Measurements from ENCODE around the gene PKNOX2.

The PKNOX2 gene

DNA sequence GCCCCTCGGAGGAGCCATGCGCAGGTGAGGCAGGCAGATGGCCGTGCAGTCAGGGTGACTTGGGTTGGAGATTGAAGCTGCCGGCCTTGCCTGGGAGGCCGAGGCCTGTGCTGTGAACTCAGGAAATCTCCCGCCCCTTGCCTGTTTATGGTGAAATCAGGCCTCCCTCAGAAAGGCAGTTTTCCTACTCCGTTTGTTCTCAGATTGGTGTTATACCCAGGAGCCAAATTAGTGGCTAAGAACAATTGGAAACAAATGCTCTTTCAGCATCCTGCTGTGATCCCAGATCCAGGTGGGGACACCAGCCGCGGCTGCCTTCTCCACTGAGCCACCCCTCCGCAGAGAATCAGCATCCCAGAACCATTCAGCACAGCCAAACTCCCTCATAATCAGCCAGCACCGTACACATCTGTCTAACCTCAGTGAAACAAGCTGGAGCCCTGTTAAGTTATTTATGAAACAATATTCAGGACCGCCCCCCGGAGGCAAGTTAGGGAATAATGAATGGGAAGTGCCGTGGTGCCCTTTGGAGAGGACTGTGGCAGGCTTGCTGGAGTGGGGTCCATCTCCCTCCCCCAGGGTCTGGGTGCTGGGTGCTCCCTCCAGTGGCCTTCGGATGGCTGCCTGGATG is 60.0 kb downstream of the PKNOX2 start:
- TF ChIP-seq, protein P1, sequence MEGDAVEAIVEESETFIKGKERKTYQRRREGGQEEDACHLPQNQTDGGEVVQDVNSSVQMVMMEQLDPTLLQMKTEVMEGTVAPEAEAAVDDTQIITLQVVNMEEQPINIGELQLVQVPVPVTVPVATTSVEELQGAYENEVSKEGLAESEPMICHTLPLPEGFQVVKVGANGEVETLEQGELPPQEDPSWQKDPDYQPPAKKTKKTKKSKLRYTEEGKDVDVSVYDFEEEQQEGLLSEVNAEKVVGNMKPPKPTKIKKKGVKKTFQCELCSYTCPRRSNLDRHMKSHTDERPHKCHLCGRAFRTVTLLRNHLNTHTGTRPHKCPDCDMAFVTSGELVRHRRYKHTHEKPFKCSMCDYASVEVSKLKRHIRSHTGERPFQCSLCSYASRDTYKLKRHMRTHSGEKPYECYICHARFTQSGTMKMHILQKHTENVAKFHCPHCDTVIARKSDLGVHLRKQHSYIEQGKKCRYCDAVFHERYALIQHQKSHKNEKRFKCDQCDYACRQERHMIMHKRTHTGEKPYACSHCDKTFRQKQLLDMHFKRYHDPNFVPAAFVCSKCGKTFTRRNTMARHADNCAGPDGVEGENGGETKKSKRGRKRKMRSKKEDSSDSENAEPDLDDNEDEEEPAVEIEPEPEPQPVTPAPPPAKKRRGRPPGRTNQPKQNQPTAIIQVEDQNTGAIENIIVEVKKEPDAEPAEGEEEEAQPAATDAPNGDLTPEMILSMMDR (IDR thresholded peaks at IDR 0.05; ENCODE audit: extremely low read depth, missing control alignments) = no peak
- no peak for DNase-seq (ENCODE audit: low spot score)

DNA sequence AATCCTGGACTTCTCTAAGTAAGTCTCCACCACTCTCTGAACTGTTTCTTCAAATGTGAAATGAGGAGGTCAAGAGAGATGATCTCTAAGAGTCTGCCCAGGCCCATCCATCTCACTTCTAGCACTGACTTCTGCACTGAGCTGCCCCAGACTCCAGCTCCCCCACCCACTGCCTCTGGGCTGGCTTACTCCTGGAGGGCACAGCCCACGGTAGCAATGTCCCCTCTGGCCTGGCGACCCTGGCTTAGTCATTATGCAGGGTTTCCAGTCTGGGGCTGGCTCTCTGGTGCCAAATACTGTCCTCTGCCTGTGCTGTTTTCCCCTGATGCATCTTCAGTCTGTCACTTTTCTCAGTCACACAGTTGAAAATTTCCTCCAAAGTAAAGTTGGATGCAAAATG is 60.9 kb downstream of the PKNOX2 start:
- TF ChIP-seq, protein P1 (IDR thresholded peaks at IDR 0.05; ENCODE audit: extremely low read depth, missing control alignments) = no peak

DNA sequence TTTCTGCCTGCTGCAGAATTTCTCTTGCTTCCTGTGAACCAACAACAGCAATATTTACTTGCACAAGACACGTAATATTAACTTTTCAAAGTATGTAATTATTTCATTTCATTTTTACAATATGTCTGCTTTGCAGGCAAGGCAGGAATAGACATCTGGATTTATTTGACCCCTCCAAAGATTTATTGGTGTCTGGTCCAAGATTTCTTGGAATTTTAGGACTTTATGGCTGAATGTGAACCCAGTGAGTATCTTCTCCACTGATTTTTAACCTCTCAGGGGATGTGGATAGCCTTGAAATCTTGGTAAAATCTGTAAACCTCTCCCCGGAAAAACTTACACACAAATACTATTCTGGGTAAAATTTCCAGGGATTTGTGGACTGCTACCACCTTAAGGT is 61.5 kb downstream of the PKNOX2 start:
- TF ChIP-seq, protein P1 (IDR thresholded peaks at IDR 0.05; ENCODE audit: extremely low read depth, missing control alignments) = no peak

More for the DNA sequence above, 60.9 kb downstream of the PKNOX2 start:
- no peak for DNase-seq (ENCODE audit: low spot score)

DNA sequence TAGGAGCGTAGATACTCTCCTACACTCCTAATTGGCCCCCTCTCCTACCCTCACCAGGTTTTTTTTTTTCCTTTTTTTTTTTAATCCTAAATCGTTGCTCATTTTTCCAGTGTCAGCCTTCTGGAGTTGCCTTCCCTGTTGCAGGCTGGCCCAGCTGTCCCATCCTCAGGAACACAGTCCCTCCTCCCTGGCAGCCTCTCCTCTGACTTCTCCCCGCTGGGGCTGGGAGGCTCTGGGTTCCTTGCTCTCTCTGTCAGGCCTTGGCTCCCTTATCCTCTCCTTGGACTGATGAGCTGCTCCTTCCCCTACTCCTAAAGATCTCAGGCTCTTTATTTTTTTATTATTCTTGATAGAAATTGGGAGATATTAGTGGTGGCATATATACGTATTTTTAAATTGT is 62.2 kb downstream of the PKNOX2 start:
- no peak for DNase-seq (ENCODE audit: low spot score)
- TF ChIP-seq, protein P1 (IDR thresholded peaks at IDR 0.05; ENCODE audit: extremely low read depth, missing control alignments) = no peak

More for the DNA sequence above, 61.5 kb downstream of the PKNOX2 start:
- DNase-seq (ENCODE audit: low spot score) = no peak

DNA sequence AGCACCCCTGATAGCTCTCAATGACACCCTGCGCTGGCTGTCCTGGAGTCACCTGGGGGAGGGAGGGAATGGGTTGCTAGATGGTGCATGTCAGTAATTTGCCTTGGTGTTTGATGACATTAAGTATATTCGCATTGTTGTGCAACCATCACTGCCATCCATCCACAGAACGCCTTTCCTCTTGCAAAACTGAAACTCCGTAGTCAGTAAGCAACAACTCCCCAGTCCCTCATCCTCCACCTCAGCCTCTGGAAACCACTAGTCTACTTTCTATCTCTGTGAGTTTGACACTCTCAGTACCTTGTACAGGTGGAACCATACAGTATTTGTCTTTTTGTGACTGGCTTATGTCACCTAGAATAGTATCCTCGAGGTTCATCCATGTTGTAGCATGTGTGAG is 62.6 kb downstream of the PKNOX2 start:
- TF ChIP-seq, protein P1 (IDR thresholded peaks at IDR 0.05; ENCODE audit: extremely low read depth, missing control alignments) = no peak
- DNase-seq (ENCODE audit: low spot score) = no peak

DNA sequence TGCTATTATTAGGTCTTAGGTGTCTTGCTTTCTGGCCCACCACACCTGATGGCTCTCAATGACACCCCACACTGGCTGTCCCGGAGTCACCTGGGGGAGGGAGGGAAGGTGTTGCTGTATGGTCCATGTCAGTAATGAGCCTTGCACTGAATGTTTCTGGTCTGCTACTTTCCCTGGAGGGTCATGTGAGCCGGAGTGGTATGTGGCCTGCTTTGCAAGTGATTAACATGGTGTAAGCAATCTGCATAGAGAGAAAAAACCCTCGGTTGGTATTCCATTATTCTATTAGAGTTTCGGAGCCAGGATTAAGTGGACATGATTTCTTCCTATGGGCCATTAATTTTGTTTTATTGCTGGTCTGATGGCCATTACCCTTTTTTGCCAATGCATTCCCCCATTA is 63.9 kb downstream of the PKNOX2 start:
- DNase-seq (ENCODE audit: low spot score) = no peak
- TF ChIP-seq, protein P1 (IDR thresholded peaks at IDR 0.05; ENCODE audit: extremely low read depth, missing control alignments) = no peak

DNA sequence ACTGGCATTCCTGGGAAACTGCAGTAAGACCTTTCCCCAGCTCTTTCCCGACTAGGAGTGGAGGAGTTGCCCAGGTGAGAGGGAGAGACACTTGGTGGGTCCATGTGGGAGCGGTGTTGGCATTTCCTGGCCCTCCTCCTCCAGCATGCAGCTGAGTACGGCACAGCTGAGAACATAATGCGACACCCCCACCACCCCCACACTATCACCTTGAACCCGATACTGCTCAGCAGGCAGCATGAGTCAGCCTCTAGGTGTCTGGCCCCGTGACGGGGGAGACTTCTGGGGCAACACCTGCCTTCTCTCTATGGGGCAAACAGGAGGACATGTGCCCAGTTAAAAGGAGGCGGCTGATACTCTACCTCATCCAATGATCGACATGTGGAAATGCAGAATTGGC is 64.4 kb downstream of the PKNOX2 start:
- TF ChIP-seq, protein P1 (IDR thresholded peaks at IDR 0.05; ENCODE audit: extremely low read depth, missing control alignments) = no peak

More for the DNA sequence above, 64.4 kb downstream of the PKNOX2 start:
- no peak for DNase-seq (ENCODE audit: low spot score)

All from GM20000 (cell line).